A673 (cell line): Measurements from ENCODE around the gene FAAP100. TPM values are rescaled to one million over a fixed set of nuclear protein-coding genes. Genes with fewer than 3 reads are reported as not detected.
A peak's percentile ranks its signal among the peaks of the same experiment; 100 is the strongest.

ENCODE experiments used
- BruUV-seq: library from RNA; stranded (reverse); fragments of 400-500 nt; replicated peaks from 2 replicates; lab custom pipeline; 2021; lab: Mats Ljungman, UMichigan
- CTCF ChIA-PET: fragments of 300-600 bp; sonication (Branson Sonifier 250); formaldehyde crosslinking; loops from one replicate; lab custom pipeline; 2022; ENCODE audit warnings: antibody characterized with exemption; lab: Charles Lee
- POLR2A ChIA-PET: fragments of 300-600 bp; sonication (Branson Sonifier 250); formaldehyde crosslinking; loops from one replicate; lab custom pipeline; 2022; ENCODE audit warnings: antibody characterized with exemption; ENCODE audit not compliant: low non-redundant PET; lab: Charles Lee
- DNase-seq: peaks from one replicate; pipeline ENCODE4 v3.0.0-alpha.2; 2015; ENCODE audit warnings: low spot score
- H3K27ac ChIP-seq: fragments of 200-600 bp; sonication (generic); 2 replicates; pipeline ENCODE4 v1.5.1; 2016; ENCODE audit warnings: mixed run types, low read depth, mild to moderate bottlenecking, mixed read lengths, antibody characterized with exemption, low read length; ENCODE audit not compliant: poor library complexity, severe bottlenecking
- H3K27me3 ChIP-seq: fragments of 200-600 bp; sonication (generic); replicated peaks from 2 replicates; pipeline ENCODE4 v1.6.1; 2017; ENCODE audit warnings: mixed run types, low read depth, mild to moderate bottlenecking, mixed read lengths, antibody characterized with exemption, low read length; ENCODE audit not compliant: insufficient read depth, poor library complexity
- H3K36me3 ChIP-seq: fragments of 200-600 bp; sonication (generic); 2 replicates; pipeline ENCODE4 v1.6.1; 2016; ENCODE audit warnings: mixed run types, mild to moderate bottlenecking, mixed read lengths, antibody characterized with exemption, low read length; ENCODE audit not compliant: insufficient read depth, poor library complexity, severe bottlenecking
- H3K4me1 ChIP-seq: fragments of 200-600 bp; sonication (generic); 2 replicates; pipeline ENCODE4 v1.6.1; 2017; ENCODE audit warnings: mixed run types, mild to moderate bottlenecking, mixed read lengths, antibody characterized with exemption, low read length; ENCODE audit not compliant: insufficient read depth, poor library complexity, severe bottlenecking
- H3K4me3 ChIP-seq: fragments of 200-600 bp; sonication (generic); 2 replicates; pipeline ENCODE4 v1.5.1; 2016; ENCODE audit warnings: low read depth, mixed run types, mild to moderate bottlenecking, mixed read lengths, low read length; ENCODE audit not compliant: poor library complexity, severe bottlenecking
- H3K9me3 ChIP-seq: fragments of 200-600 bp; sonication (generic); 2 replicates; pipeline ENCODE4 v1.6.1; 2016; ENCODE audit warnings: mixed run types, low read depth, mild to moderate bottlenecking, mixed read lengths, antibody characterized with exemption, low read length; ENCODE audit not compliant: poor library complexity, severe bottlenecking
- CTCF ChIP-seq: fragments of 300-800, 200-600 bp; sonication (generic); conservative IDR thresholded peaks from 2 replicates; pipeline ENCODE4 v1.5.1; 2017; ENCODE audit warnings: low read depth, mild to moderate bottlenecking, antibody characterized with exemption, low read length, moderate library complexity, mixed read lengths
- EZH2 ChIP-seq: fragments of 200-600 bp; sonication (generic); IDR thresholded peaks from 2 replicates; pipeline ENCODE4 v1.6.1; 2017; ENCODE audit warnings: borderline replicate concordance, low read depth, mild to moderate bottlenecking, mixed read lengths, antibody characterized with exemption, low read length; ENCODE audit not compliant: poor library complexity, severe bottlenecking
- intact Hi-C: fragments of 100-400 bp; cut with micrococcal nuclease; formaldehyde crosslinking; loops from one replicate; pipeline ENCODE4 v1.10.0; 2022; ENCODE audit not compliant: unreplicated experiment
- total RNA-seq: library from RNA; stranded (reverse); gene quantifications from 2 replicates; pipeline ENCODE4 v1.2.3, GENCODE V29; 2021

Gene FAAP100
- total RNA-seq, 1 experiment from 2014 or later: 49.4 TPM

GRCh38 chr17:81522491-81523401, 29.4 kb downstream of the FAAP100 start:
- ChIA-PET POLR2A (no interaction called here), CTCF (interaction anchor here (0.5 kb wide), 2 partner anchors 45 to 270 kb away, joined by 3 read pairs; no protein-coding TSS in a partner anchor)
- H3K4me1 ChIP-seq: no peaks in the 10 kb centered on the region
- peaks cover 2% of the 10 kb centered on the region for H3K27me3 ChIP-seq
- no peaks in the 10 kb centered on the region for H3K36me3 ChIP-seq
- no TSS peak for BruUV-seq
- DNase-seq: peak; percentile 53
- intact Hi-C loops: no loop called here
- H3K4me3 ChIP-seq: no peak overlapping the region
- H3K9me3 ChIP-seq: no peaks in the 10 kb centered on the region
- H3K27ac ChIP-seq: no peak overlapping the region
- TF ChIP-seq EZH2: no peak
- 0 out of 2 replicates have a peak, but pooled peaks have one; percentile 24 for TF ChIP-seq CTCF

GRCh38 chr17:81520021-81520901, 31.9 kb downstream of the FAAP100 start:
- CTCF ChIA-PET: no interaction called here
- DNase-seq: no peak
- H3K36me3 ChIP-seq: no peaks in the 10 kb centered on the region
- POLR2A ChIA-PET: interaction anchor here (0.6 kb wide), 2 partner anchors 8 to 12 kb away, joined by 4 to 5 read pairs; no protein-coding TSS in a partner anchor
- TF ChIP-seq EZH2 (no peak), CTCF (no peak)
- peaks cover 11% of the 10 kb centered on the region for H3K4me1 ChIP-seq
- BruUV-seq: no TSS peak
- no peak overlapping the region for H3K27ac ChIP-seq
- H3K4me3 ChIP-seq: no peak overlapping the region
- no peaks in the 10 kb centered on the region for H3K27me3 ChIP-seq
- intact Hi-C loops: no loop called here
- no peaks in the 10 kb centered on the region for H3K9me3 ChIP-seq
